ENCODE data around the gene SNTG2.

Gene SNTG2

GRCh38 chr2:1318366-1319009 lies 367.8 kb downstream of the SNTG2 start:
- DNase-seq (ENCODE audit: low spot score) = no peak

GRCh38 chr2:1319393-1319792 lies 368.7 kb downstream of the SNTG2 start:
- no peak for DNase-seq (ENCODE audit: low spot score)

GRCh38 chr2:1321321-1321720 lies 370.7 kb downstream of the SNTG2 start:
- DNase-seq (ENCODE audit: low spot score) = no peak

GRCh38 chr2:1324884-1325283 lies 374.2 kb downstream of the SNTG2 start:
- no peak for DNase-seq (ENCODE audit: low spot score)

- DNase-seq (ENCODE audit: low spot score) = no peak
These were observed 378.0 kb downstream of the SNTG2 start for GRCh38 chr2:1328684-1329083.

GRCh38 chr2:1339388-1340140 lies 388.9 kb downstream of the SNTG2 start:
- no peak for DNase-seq (ENCODE audit: low spot score)

- no peak for DNase-seq (ENCODE audit: low spot score)
These were observed 389.5 kb downstream of the SNTG2 start for GRCh38 chr2:1340141-1340512.

GRCh38 chr2:1341404-1342120 lies 390.9 kb downstream of the SNTG2 start:
- no peak for DNase-seq (ENCODE audit: low spot score)

GRCh38 chr2:1348789-1349188 lies 398.1 kb downstream of the SNTG2 start:
- no peak for DNase-seq (ENCODE audit: low spot score)

GRCh38 chr2:1350111-1350510 lies 399.5 kb downstream of the SNTG2 start:
- DNase-seq (ENCODE audit: low spot score) = no peak

- no peak for DNase-seq (ENCODE audit: low spot score)
These were observed 402.5 kb downstream of the SNTG2 start for GRCh38 chr2:1353124-1353523.

GRCh38 chr2:1353543-1353942 lies 402.9 kb downstream of the SNTG2 start:
- no peak for DNase-seq (ENCODE audit: low spot score)

- DNase-seq (ENCODE audit: low spot score) = no peak
These were observed 409.5 kb downstream of the SNTG2 start for GRCh38 chr2:1360144-1360543.

GRCh38 chr2:1360557-1361250 lies 410.1 kb downstream of the SNTG2 start:
- no peak for DNase-seq (ENCODE audit: low spot score)

GRCh38 chr2:1363367-1363766 lies 412.7 kb downstream of the SNTG2 start:
- no peak for DNase-seq (ENCODE audit: low spot score)

GRCh38 chr2:1366546-1367134 lies 416.0 kb downstream of the SNTG2 start:
- no peak for DNase-seq (ENCODE audit: low spot score)

GRCh38 chr2:1367601-1368000 lies 417.0 kb downstream of the SNTG2 start:
- DNase-seq (ENCODE audit: low spot score) = no peak

GRCh38 chr2:1369905-1370304 lies 419.3 kb downstream of the SNTG2 start:
- DNase-seq (ENCODE audit: low spot score) = no peak

GRCh38 chr2:1370461-1370860 lies 419.8 kb downstream of the SNTG2 start:
- no peak for DNase-seq (ENCODE audit: low spot score)

- DNase-seq (ENCODE audit: low spot score) = no peak
These were observed 420.4 kb downstream of the SNTG2 start for GRCh38 chr2:1371082-1371481.

GRCh38 chr2:1373830-1374229 lies 423.2 kb downstream of the SNTG2 start:
- DNase-seq (ENCODE audit: low spot score) = no peak

GRCh38 chr2:1374287-1374686 lies 423.6 kb downstream of the SNTG2 start:
- DNase-seq (ENCODE audit: low spot score) = no peak

All from AG08396 (cell line).